ENCODE measurements around the gene TNIK. TPM values are rescaled to one million over a fixed set of nuclear protein-coding genes. Genes with fewer than 3 reads are reported as not detected.

TNIK gene
- total RNA-seq, 1 donor from 2014 or later = 36.0 TPM

GRCh38 chr3:171420667-171421066, 39.5 kb downstream of the TNIK start:
- DNase-seq (ENCODE audit: low read depth, low spot score) = no peak

- DNase-seq (ENCODE audit: low read depth, low spot score) = no peak
Measured at GRCh38 chr3:171419457-171419856, 40.7 kb downstream of the TNIK start.

GRCh38 chr3:171417813-171418212, 42.4 kb downstream of the TNIK start:
- peak; percentile 63 for DNase-seq (ENCODE audit: low read depth, low spot score)

- DNase-seq (ENCODE audit: low read depth, low spot score) = no peak
Measured at GRCh38 chr3:171417137-171417536, 43.1 kb downstream of the TNIK start.

GRCh38 chr3:171416666-171417065, 43.5 kb downstream of the TNIK start:
- DNase-seq (ENCODE audit: low read depth, low spot score) = no peak

GRCh38 chr3:171416061-171416460, 44.1 kb downstream of the TNIK start:
- no peak for DNase-seq (ENCODE audit: low read depth, low spot score)

GRCh38 chr3:171415070-171415469, 45.1 kb downstream of the TNIK start:
- DNase-seq (ENCODE audit: low read depth, low spot score) = no peak

GRCh38 chr3:171412473-171412872, 47.7 kb downstream of the TNIK start:
- no peak for DNase-seq (ENCODE audit: low read depth, low spot score)

- DNase-seq (ENCODE audit: low read depth, low spot score) = no peak
Measured at GRCh38 chr3:171412054-171412453, 48.2 kb downstream of the TNIK start.

GRCh38 chr3:171410186-171410585, 50.0 kb downstream of the TNIK start:
- DNase-seq (ENCODE audit: low read depth, low spot score) = no peak

GRCh38 chr3:171407759-171408158, 52.4 kb downstream of the TNIK start:
- DNase-seq (ENCODE audit: low read depth, low spot score) = peak; percentile 7

GRCh38 chr3:171404376-171404967, 55.7 kb downstream of the TNIK start:
- no peak for DNase-seq (ENCODE audit: low read depth, low spot score)

GRCh38 chr3:171402281-171402680, 57.9 kb downstream of the TNIK start:
- DNase-seq (ENCODE audit: low read depth, low spot score) = no peak

- DNase-seq (ENCODE audit: low read depth, low spot score) = no peak
Measured at GRCh38 chr3:171401432-171401831, 58.8 kb downstream of the TNIK start.

GRCh38 chr3:171399842-171400241, 60.4 kb downstream of the TNIK start:
- DNase-seq (ENCODE audit: low read depth, low spot score) = no peak

GRCh38 chr3:171398343-171398742, 61.9 kb downstream of the TNIK start:
- DNase-seq (ENCODE audit: low read depth, low spot score) = no peak

- no peak for DNase-seq (ENCODE audit: low read depth, low spot score)
Measured at GRCh38 chr3:171397089-171397488, 63.1 kb downstream of the TNIK start.

- peak; percentile 52 for DNase-seq (ENCODE audit: low read depth, low spot score)
Measured at GRCh38 chr3:171396048-171396447, 64.2 kb downstream of the TNIK start.

- no peak for DNase-seq (ENCODE audit: low read depth, low spot score)
Measured at GRCh38 chr3:171393032-171393744, 67.0 kb downstream of the TNIK start.

- DNase-seq (ENCODE audit: low read depth, low spot score) = no peak
Measured at GRCh38 chr3:171391432-171391831, 68.8 kb downstream of the TNIK start.

- no peak for DNase-seq (ENCODE audit: low read depth, low spot score)
Measured at GRCh38 chr3:171390051-171390941, 69.9 kb downstream of the TNIK start.

- DNase-seq (ENCODE audit: low read depth, low spot score) = no peak
Measured at GRCh38 chr3:171389491-171389890, 70.7 kb downstream of the TNIK start.
